ENCODE results near the gene PCDHA1.
"Not testable (repeated sequence)": the region's sequence is repeated elsewhere in the genome, so short reads cannot be mapped to it uniquely, and the experiment has no call there.

The PCDHA1 gene

DNA sequence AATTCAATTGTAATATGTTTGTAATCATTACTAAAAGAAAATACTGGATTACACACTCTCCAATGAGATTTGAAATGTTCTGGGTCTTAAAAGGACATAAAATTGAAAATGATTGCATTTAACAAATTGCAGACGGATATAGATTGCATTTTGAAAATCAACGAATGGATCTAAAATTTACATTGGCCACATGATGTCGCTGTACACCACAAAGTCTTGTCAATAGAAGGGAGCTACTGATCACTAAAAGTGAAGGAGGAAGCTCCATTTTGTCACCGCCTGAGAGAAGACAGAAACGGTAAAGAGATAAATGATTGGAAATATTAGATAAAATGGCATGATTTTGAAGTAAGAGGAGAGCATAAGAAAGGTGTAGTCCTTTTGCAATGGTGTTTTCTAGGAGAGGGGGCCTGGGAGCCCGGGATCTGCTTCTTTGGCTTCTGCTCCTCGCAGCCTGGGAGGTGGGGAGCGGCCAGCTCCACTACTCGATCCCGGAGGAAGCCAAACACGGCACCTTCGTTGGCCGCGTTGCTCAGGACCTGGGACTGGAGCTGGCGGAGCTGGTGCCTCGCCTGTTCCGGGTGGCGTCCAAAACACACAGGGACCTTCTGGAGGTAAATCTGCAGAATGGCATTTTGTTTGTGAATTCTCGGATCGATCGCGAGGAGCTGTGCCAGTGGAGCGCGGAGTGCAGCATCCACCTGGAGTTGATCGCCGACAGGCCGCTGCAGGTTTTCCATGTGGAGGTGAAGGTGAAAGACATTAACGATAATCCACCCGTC, at the start of gene PCDHA1:
Gene PCDHA1 (plus strand): TSS at position 236 of the 782 bp plus-strand sequence.
- Histone ChIP-seq H3K27ac (no peak within 1 kb of the TSS), H3K4me1 (0 out of 20 replicates have a peak, but pooled peaks cover 0 to 2% (median 0%) of the 10 kb centered on the region in 10 experiments), H3K4me2 (no peak within 1 kb of the TSS), H3K9ac (no peak within 1 kb of the TSS), H3K36me3 (no peaks in the 10 kb centered on the region; a peak in 1 of 22 replicates), H3K4me3 (peak within 1 kb of the TSS in 2 of 10 experiments; percentile 3 to 19; a peak in 2 of 20 replicates), H3K27me3 (no peaks in the 10 kb centered on the region), H4K20me1 (no peaks in the 10 kb centered on the region), H3K9me3 (replicated peaks in 1 of 11) (peaks cover 82 to 99% (median 91%) of the 10 kb centered on the region in 11 experiments)
- TF ChIP-seq Cebpa-rat (IDR thresholded peaks at IDR 0.05), result no peak

DNA sequence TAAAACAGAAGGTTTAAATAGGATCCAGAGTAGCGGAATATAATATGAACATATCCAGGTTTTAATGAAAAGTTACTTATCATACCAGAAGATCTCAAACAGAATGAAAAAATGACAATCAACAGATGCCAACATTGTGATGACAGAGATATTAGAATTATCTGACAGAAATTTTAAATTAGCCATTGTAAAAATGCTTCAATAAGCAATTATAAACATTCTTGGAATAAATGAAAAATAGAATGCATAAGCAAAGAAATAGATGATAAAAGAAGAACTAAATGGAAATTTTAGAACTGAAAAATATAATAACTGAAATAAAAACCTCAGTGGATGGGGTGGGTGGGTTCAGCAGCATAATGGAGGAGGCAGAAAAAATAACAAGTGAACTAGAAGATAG, 48.5 kb upstream of the PCDHA1 start:
- TF ChIP-seq Cebpa-rat (IDR thresholded peaks at IDR 0.05), result no peak
- no peaks in the 10 kb centered on the region for H3K36me3 ChIP-seq
- no peaks in the 10 kb centered on the region for H3K27me3 ChIP-seq
- no peaks in the 10 kb centered on the region for H4K20me1 ChIP-seq
- H3K9ac ChIP-seq, result no peak overlapping the region
- no peak overlapping the region for H3K4me3 ChIP-seq
- no peak overlapping the region for H3K4me2 ChIP-seq
- H3K9me3 ChIP-seq (replicated peaks in 1 of 11), result peaks cover 30 to 84% (median 52%) of the 10 kb centered on the region in 11 experiments
- no peak overlapping the region for H3K27ac ChIP-seq
- H3K4me1 ChIP-seq, result no peaks in the 10 kb centered on the region

DNA sequence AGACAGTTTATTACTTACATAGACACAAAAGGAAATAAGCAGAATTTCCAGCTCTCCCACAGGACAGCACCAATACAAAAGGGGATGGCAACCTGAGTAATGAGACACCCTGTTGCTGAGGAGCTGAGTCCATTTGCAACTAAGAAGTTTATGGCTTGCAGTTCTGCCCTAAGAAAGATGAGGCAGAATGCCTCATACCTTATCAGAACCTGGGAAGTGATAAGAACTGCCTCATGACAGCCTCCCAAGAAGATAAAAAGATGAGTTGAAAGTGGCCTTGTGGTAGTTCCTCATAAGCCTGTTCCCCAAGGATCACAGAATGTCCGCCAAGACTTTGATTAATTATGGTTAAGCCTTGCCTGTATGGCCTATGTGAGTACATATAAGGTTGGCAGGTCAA, 44.0 kb upstream of the PCDHA1 start:
- no peaks in the 10 kb centered on the region for H3K36me3 ChIP-seq
- no peak overlapping the region for H3K27ac ChIP-seq
- no peaks in the 10 kb centered on the region for H4K20me1 ChIP-seq
- no peak overlapping the region for H3K4me2 ChIP-seq
- no peak overlapping the region for H3K4me3 ChIP-seq
- peaks cover 65 to 97% (median 80%) of the 10 kb centered on the region in 11 experiments for H3K9me3 ChIP-seq (replicated peaks in 1 of 11)
- H3K27me3 ChIP-seq, result no peaks in the 10 kb centered on the region
- H3K4me1 ChIP-seq, result no peaks in the 10 kb centered on the region
- TF ChIP-seq Cebpa-rat (IDR thresholded peaks at IDR 0.05), result no peak
- H3K9ac ChIP-seq, result no peak overlapping the region

DNA sequence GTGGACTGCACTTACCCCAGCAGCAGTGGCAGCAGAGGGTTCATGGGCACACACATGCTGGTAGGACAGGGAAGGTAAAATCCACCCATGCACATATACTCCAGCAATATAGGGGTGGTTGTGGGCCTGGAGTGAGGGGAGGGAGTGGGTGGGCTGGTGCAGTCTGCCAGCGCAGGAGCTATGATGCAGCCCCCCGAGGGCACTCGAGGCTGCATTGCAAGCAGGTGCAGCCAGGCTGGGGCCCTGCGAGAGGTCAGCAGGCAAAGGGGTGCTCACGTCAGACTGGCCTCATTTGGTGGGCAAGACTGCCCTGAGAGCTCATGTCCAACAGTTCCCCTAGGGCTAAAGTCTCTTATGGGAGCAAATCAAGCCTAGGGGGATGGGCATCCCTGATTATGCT, 32.4 kb upstream of the PCDHA1 start:
- Histone ChIP-seq H3K4me2 (no peak overlapping the region), H3K27ac (no peak overlapping the region), H4K20me1 (no peaks in the 10 kb centered on the region), H3K36me3 (peaks cover 0 to 4% (median 0%) of the 10 kb centered on the region in 11 experiments; a peak in 1 of 22 replicates), H3K9me3 (replicated peaks in 1 of 11) (peaks cover 96 to 100% (median 98%) of the 10 kb centered on the region in 11 experiments), H3K4me1 (no peaks in the 10 kb centered on the region), H3K4me3 (no peak overlapping the region), H3K27me3 (no peaks in the 10 kb centered on the region), H3K9ac (no peak overlapping the region)
- no peak for TF ChIP-seq Cebpa-rat (IDR thresholded peaks at IDR 0.05)

DNA sequence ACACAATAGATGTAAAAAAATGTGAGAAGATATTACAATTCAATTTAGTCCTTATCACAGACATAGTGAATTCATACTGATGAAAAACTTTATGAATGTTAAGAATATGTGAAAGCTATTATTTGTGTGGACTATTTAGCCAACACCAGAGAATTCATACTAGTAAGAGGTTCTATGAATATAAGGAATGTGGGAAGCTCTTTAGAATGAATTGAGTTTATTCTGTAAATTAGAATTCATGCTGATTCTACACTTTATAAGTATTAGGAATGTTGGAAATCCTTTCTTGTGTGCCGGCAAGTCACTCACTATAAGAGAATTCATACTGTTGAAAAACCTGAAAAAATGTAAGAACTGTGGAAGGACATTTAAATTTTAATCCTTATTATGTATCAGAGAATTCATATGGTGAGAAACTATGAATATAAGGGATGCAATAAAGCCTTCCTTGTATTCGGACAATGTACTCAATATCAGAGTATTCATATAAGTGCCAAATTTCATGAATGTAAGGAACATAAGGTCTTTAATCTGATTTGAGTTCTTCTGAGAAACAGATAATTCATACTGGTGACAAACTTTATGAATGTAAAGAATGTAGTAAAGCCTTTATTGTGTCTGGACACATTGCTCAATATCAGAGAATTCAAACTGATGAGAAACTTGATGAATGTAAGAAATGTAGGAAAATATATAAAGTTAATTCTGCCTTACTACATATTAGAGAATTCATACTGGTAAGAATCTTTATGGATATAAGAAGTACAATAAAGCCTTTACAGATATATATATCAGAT, 21.6 kb upstream of the PCDHA1 start:
- H3K9ac ChIP-seq, result no peak overlapping the region
- H3K27me3 ChIP-seq, result no peaks in the 10 kb centered on the region
- H3K4me2 ChIP-seq, result no peak overlapping the region
- H3K4me3 ChIP-seq, result no peak overlapping the region
- H3K9me3 ChIP-seq (replicated peaks in 1 of 11), result peaks cover 96 to 99% (median 98%) of the 10 kb centered on the region in 11 experiments
- no peaks in the 10 kb centered on the region for H4K20me1 ChIP-seq
- no peaks in the 10 kb centered on the region; a peak in 1 of 22 replicates for H3K36me3 ChIP-seq
- H3K27ac ChIP-seq, result no peak overlapping the region
- H3K4me1 ChIP-seq, result no peaks in the 10 kb centered on the region
- no peak for TF ChIP-seq Cebpa-rat (IDR thresholded peaks at IDR 0.05)

DNA sequence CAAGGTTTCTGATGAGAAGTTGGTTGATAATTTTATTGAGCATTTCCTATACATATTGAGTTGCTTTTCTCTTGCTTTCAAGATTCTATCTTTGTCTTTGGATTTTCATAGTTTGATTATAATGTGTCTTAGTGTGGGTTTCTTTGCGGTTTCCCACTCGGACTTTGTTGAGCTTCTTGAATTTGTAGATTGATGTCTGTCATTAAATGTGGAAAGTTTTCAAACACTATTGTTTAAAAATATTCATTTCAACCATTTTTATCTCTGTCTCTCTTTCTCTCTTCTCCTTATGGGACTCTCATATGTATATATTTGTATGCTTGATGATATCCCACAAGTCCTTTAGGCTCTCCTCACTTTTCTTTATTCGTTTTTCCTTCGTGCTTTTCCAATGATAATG, 18.5 kb upstream of the PCDHA1 start:
- Histone ChIP-seq H3K4me2 (no peak overlapping the region), H3K36me3 (no peaks in the 10 kb centered on the region), H3K4me1 (no peaks in the 10 kb centered on the region), H3K9me3 (replicated peaks in 1 of 11) (peaks cover 97 to 100% (median 100%) of the 10 kb centered on the region in 11 experiments), H4K20me1 (no peaks in the 10 kb centered on the region), H3K4me3 (peak overlapping the region in 1 of 10 experiments; percentile 22; a peak in 1 of 20 replicates), H3K27me3 (no peaks in the 10 kb centered on the region), H3K27ac (no peak overlapping the region), H3K9ac (no peak overlapping the region)
- TF ChIP-seq Cebpa-rat (IDR thresholded peaks at IDR 0.05), result no peak

DNA sequence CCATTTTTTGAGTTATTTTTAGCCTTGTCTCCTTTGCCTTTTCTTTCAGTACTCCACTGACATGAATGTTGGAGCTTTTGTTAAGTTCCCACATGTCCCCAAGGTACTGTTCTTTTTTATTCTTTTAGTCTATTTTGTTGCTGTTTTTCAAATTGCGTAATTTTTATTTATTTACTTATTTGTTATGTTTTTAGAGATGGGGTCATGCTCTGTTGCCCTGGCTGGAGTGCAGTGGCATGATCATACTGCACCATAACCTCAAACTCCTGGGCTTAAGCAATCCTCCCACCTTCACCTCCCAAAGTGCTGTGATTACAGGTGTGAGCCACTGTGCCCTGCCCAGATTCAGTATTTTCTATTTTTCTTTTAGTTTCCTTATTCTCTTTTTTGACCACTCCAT, 5.4 kb upstream of the PCDHA1 start:
- Histone ChIP-seq H3K9ac (no peak overlapping the region), H3K27ac (no peak overlapping the region), H4K20me1 (no peaks in the 10 kb centered on the region), H3K27me3 (no peaks in the 10 kb centered on the region), H3K9me3 (replicated peaks in 1 of 11) (peaks cover 91 to 100% (median 93%) of the 10 kb centered on the region in 11 experiments), H3K36me3 (no peaks in the 10 kb centered on the region; a peak in 1 of 22 replicates), H3K4me1 (no peaks in the 10 kb centered on the region), H3K4me2 (no peak overlapping the region), H3K4me3 (no peak overlapping the region)
- TF ChIP-seq Cebpa-rat (IDR thresholded peaks at IDR 0.05), result peak in 4 of 11 experiments; percentile 25 to 68 (median 40); a peak in 5 of 22 replicates

DNA sequence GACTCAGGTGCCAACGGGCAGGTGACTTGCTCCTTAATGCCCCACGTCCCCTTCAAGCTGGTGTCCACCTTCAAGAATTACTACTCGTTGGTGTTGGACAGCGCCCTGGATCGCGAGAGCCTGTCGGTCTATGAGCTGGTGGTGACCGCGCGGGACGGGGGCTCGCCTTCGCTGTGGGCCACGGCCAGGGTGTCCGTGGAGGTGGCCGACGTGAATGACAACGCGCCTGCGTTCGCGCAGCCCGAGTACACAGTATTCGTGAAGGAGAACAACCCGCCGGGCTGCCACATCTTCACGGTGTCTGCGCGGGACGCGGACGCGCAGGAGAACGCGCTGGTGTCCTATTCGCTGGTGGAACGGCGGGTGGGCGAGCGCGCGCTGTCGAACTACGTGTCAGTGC, 1.5 kb downstream of the PCDHA1 start:
- peaks cover 81 to 98% (median 91%) of the 10 kb centered on the region in 11 experiments for H3K9me3 ChIP-seq (replicated peaks in 1 of 11)
- not testable (repeated sequence) for H3K4me1 ChIP-seq, H3K27me3 ChIP-seq, H3K4me2 ChIP-seq, H3K36me3 ChIP-seq, H3K27ac ChIP-seq, H3K9ac ChIP-seq, H4K20me1 ChIP-seq, H3K4me3 ChIP-seq

DNA sequence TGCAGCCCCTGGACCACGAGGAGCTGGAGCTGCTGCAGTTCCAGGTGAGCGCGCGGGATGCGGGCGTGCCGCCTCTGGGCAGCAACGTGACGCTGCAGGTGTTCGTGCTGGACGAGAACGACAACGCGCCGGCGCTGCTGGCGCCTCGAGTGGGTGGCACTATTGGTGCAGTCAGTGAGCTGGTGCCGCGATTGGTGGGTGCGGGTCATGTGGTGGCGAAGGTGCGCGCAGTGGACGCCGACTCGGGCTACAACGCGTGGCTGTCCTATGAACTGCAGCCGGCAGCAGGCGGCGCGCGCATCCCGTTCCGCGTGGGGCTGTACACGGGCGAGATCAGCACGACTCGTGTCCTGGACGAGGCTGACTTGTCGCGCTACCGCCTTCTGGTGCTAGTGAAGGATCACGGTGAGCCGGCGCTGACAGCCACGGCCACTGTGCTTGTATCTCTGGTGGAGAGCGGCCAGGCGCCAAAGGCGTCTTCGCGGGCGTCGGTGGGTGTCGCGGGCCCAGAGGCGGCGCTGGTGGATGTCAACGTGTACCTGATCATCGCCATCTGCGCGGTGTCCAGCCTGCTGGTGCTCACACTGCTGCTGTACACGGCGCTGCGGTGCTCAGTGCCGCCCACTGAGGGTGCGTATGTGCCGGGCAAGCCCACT, 2.0 kb downstream of the PCDHA1 start:
- peaks cover 81 to 98% (median 91%) of the 10 kb centered on the region in 11 experiments for H3K9me3 ChIP-seq (replicated peaks in 1 of 11)
- H3K4me1 ChIP-seq, H3K36me3 ChIP-seq, H3K4me3 ChIP-seq, H3K4me2 ChIP-seq, H3K9ac ChIP-seq, H4K20me1 ChIP-seq, H3K27me3 ChIP-seq, H3K27ac ChIP-seq: not testable (repeated sequence)
